ENCODE measurements around the gene PHKA1.

- TF ChIP-seq POLR2AphosphoS2 (conservative IDR thresholded peaks at IDR 0.05; ENCODE audit: low read length) (no peak), EP300 (IDR thresholded peaks at IDR 0.05) (no peak), RCOR1 (IDR thresholded peaks at IDR 0.05; ENCODE audit: low read depth, low read length) (no peak), POLR2A (IDR thresholded peaks at IDR 0.05; ENCODE audit: low read length) (no peak), BHLHE40 (IDR thresholded peaks at IDR 0.05; ENCODE audit: low read depth, low read length) (no peak), RFX5 (IDR thresholded peaks at IDR 0.05) (no peak), EHMT2 (IDR thresholded peaks at IDR 0.05; ENCODE audit: low read depth) (no peak), NPAS2 (CRISPR knock-in tag; IDR thresholded peaks at IDR 0.05; ENCODE audit: borderline replicate concordance) (no peak)
- TF ChIP-seq, protein P1, sequence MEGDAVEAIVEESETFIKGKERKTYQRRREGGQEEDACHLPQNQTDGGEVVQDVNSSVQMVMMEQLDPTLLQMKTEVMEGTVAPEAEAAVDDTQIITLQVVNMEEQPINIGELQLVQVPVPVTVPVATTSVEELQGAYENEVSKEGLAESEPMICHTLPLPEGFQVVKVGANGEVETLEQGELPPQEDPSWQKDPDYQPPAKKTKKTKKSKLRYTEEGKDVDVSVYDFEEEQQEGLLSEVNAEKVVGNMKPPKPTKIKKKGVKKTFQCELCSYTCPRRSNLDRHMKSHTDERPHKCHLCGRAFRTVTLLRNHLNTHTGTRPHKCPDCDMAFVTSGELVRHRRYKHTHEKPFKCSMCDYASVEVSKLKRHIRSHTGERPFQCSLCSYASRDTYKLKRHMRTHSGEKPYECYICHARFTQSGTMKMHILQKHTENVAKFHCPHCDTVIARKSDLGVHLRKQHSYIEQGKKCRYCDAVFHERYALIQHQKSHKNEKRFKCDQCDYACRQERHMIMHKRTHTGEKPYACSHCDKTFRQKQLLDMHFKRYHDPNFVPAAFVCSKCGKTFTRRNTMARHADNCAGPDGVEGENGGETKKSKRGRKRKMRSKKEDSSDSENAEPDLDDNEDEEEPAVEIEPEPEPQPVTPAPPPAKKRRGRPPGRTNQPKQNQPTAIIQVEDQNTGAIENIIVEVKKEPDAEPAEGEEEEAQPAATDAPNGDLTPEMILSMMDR (IDR thresholded peaks at IDR 0.05) = no peak
- TF ChIP-seq, protein P2, sequence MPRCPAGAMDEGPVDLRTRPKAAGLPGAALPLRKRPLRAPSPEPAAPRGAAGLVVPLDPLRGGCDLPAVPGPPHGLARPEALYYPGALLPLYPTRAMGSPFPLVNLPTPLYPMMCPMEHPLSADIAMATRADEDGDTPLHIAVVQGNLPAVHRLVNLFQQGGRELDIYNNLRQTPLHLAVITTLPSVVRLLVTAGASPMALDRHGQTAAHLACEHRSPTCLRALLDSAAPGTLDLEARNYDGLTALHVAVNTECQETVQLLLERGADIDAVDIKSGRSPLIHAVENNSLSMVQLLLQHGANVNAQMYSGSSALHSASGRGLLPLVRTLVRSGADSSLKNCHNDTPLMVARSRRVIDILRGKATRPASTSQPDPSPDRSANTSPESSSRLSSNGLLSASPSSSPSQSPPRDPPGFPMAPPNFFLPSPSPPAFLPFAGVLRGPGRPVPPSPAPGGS (IDR thresholded peaks at IDR 0.05) = no peak
Observed at GRCh38 chrX:72683631-72684030, 30.5 kb downstream of the PHKA1 start.
